OCI-LY7 (cell line): Measurements from ENCODE around the gene STARD9. TPM values are rescaled to one million over a fixed set of nuclear protein-coding genes. Genes with fewer than 3 reads are reported as not detected.

Experiments used
- BruUV-seq: library from RNA; stranded (reverse); fragments of 400-500 nt; replicated peaks from 2 replicates; lab custom pipeline; 2021; lab: Mats Ljungman, UMichigan
- CTCF ChIA-PET: fragments of 300-600 bp; sonication (Branson Sonifier 250); formaldehyde crosslinking; loops from one replicate; lab custom pipeline; 2022; ENCODE audit warnings: antibody characterized with exemption; ENCODE audit not compliant: unreplicated experiment; lab: Charles Lee
- POLR2A ChIA-PET: fragments of 300-600 bp; sonication (Branson Sonifier 250); formaldehyde crosslinking; loops from one replicate; lab custom pipeline; 2022; ENCODE audit warnings: antibody characterized with exemption; lab: Charles Lee
- DNase-seq: peaks from one replicate; pipeline ENCODE4 v3.0.0-alpha.2; 2015; ENCODE audit warnings: low spot score
- H2AFZ ChIP-seq: fragments of 200-600 bp; sonication (generic), shearing (Covaris generic); 2 replicates; pipeline ENCODE4 v1.6.1; 2014; ENCODE audit warnings: mild to moderate bottlenecking, antibody characterized with exemption, low read length, moderate library complexity
- H3K27ac ChIP-seq: fragments of 200-600 bp; sonication (generic); 2 replicates; pipeline ENCODE4 v1.5.1; 2014; ENCODE audit warnings: mixed run types, low read depth, mild to moderate bottlenecking, moderate library complexity, low read length, inconsistent platforms; ENCODE audit not compliant: poor library complexity, severe bottlenecking
- H3K36me3 ChIP-seq: fragments of 200-600 bp; sonication (generic); 2 replicates; pipeline ENCODE4 v1.6.1; 2014; ENCODE audit warnings: mild to moderate bottlenecking, antibody characterized with exemption, low read length, moderate library complexity, mixed read lengths; ENCODE audit not compliant: insufficient read depth
- H3K4me1 ChIP-seq: fragments of 200-600 bp; sonication (generic); 2 replicates; pipeline ENCODE4 v1.5.1; 2014; ENCODE audit warnings: mild to moderate bottlenecking, low read length; ENCODE audit not compliant: insufficient read depth, poor library complexity, severe bottlenecking
- H3K4me2 ChIP-seq: fragments of 200-600 bp; sonication (generic); 2 replicates; pipeline ENCODE4 v1.6.1; 2014; ENCODE audit warnings: mild to moderate bottlenecking, low read length
- H3K4me3 ChIP-seq: fragments of 200-600 bp; sonication (generic); 2 replicates; pipeline ENCODE4 v1.5.1; 2014; ENCODE audit warnings: mild to moderate bottlenecking, low read depth, low read length; ENCODE audit not compliant: poor library complexity, severe bottlenecking
- H3K79me2 ChIP-seq: fragments of 200-600 bp; sonication (generic); 2 replicates; pipeline ENCODE4 v1.6.1; 2016; ENCODE audit warnings: low read depth, mild to moderate bottlenecking, low read length, moderate library complexity, mixed read lengths; ENCODE audit not compliant: insufficient read depth
- H3K9me2 ChIP-seq: fragments of 200-600 bp; sonication (generic); 2 replicates; pipeline ENCODE4 v1.6.1; 2016; ENCODE audit warnings: mild to moderate bottlenecking, low read length, mixed read lengths; ENCODE audit not compliant: insufficient read depth
- H3K9me3 ChIP-seq: fragments of 200-600 bp; sonication (generic); 2 replicates; pipeline ENCODE4 v1.6.1; 2014; ENCODE audit warnings: mild to moderate bottlenecking, mixed run types, low read length, mixed read lengths
- H4K20me1 ChIP-seq: fragments of 200-600 bp; sonication (generic); 2 replicates; pipeline ENCODE4 v1.6.1; 2014; ENCODE audit warnings: mild to moderate bottlenecking, antibody characterized with exemption, low read length, moderate library complexity, mixed read lengths; ENCODE audit not compliant: insufficient read depth
- EZH2phosphoT487 ChIP-seq: fragments of 200-600 bp; sonication (generic); IDR thresholded peaks from 2 replicates; pipeline ENCODE4 v1.6.1; 2018; ENCODE audit warnings: low read depth, borderline replicate concordance, mild to moderate bottlenecking, mixed run types, antibody characterized with exemption, low read length, moderate library complexity, mixed read lengths
- intact Hi-C: fragments of 100-400 bp; cut with micrococcal nuclease; formaldehyde crosslinking; loops from one replicate; pipeline ENCODE4 v1.10.0; 2022; ENCODE audit not compliant: unreplicated experiment
- total RNA-seq, 2 experiments: library from RNA; depleted of rRNA in 1 of 2; stranded (reverse); fragments of >200 nt in 1 of 2; shearing (Covaris generic) in 1 of 2; gene quantifications; 2 replicates each; pipeline ENCODE4 v1.2.3, GENCODE V29; 2014 to 2022
- TF ChIP-seq, protein P1 (sequence below): fragments of 200-600 bp; sonication (generic); conservative IDR thresholded peaks from 2 replicates; pipeline ENCODE4 v1.5.1; 2014; ENCODE audit warnings: mild to moderate bottlenecking, antibody characterized with exemption, low read length, moderate library complexity, mixed read lengths

STARD9 gene
- total RNA-seq, 2 experiments from 2014 or later = 8.9 to 15.3 TPM

DNA sequence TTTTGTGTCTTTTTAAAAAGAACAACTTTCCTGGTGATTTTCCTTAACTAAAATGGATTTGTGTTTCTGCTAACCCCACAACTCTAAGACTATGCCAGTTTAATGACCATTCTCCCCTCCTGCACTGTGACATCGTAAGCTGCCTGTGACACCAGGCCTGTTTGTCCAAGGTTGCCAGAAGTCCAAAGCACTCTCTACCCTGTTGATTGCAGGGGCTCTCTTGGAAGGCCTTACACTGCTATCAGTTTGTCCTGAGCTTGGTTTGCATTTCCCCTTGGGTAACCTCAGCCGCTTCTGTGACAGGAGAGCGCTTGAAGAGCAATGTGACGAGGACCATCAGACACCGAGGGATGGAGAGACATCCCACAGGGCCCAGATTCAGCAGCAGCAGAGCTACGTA lies 105.7 kb downstream of the STARD9 start:
- Histone ChIP-seq H3K4me2 (no peak overlapping the region), H3K27ac (no peak overlapping the region), H3K4me1 (no peaks in the 10 kb centered on the region), H2AFZ (no peak overlapping the region), H4K20me1 (no peaks in the 10 kb centered on the region), H3K79me2 (no peaks in the 10 kb centered on the region), H3K36me3 (peaks cover 24% of the 10 kb centered on the region), H3K9me2 (no peaks in the 10 kb centered on the region), H3K4me3 (no peak overlapping the region), H3K9me3 (no peaks in the 10 kb centered on the region)
- intact Hi-C loops = no loop called here
- ChIA-PET POLR2A (interaction anchor here (1.3 kb wide), 1 partner anchor 11 kb away, joined by 3 read pairs; no protein-coding TSS in a partner anchor), CTCF (no interaction called here)
- DNase-seq = no peak
- BruUV-seq = no TSS peak
- no peak for TF ChIP-seq EZH2phosphoT487
- TF ChIP-seq, protein P1, sequence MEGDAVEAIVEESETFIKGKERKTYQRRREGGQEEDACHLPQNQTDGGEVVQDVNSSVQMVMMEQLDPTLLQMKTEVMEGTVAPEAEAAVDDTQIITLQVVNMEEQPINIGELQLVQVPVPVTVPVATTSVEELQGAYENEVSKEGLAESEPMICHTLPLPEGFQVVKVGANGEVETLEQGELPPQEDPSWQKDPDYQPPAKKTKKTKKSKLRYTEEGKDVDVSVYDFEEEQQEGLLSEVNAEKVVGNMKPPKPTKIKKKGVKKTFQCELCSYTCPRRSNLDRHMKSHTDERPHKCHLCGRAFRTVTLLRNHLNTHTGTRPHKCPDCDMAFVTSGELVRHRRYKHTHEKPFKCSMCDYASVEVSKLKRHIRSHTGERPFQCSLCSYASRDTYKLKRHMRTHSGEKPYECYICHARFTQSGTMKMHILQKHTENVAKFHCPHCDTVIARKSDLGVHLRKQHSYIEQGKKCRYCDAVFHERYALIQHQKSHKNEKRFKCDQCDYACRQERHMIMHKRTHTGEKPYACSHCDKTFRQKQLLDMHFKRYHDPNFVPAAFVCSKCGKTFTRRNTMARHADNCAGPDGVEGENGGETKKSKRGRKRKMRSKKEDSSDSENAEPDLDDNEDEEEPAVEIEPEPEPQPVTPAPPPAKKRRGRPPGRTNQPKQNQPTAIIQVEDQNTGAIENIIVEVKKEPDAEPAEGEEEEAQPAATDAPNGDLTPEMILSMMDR = no peak

DNA sequence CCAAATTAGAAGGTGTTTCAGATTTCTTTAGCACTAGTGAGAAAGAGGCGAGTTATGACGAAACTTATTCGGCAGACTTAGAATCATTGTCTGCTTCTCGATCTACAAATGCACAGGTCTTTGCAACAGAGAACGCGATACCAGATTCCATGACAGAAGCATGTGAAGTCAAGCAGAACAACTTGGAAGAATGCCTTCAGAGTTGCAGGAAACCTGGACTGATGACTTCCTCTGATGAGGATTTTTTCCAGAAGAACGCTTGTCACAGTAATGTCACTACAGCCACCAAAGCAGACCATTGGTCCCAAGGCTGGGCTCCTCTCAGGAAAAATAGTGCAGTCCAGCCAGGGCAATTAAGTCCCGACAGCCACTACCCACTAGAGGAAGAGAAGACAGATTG lies 110.9 kb downstream of the STARD9 start:
- Histone ChIP-seq H3K4me1 (no peaks in the 10 kb centered on the region), H3K4me3 (no peak overlapping the region), H3K9me3 (no peaks in the 10 kb centered on the region), H3K27ac (no peak overlapping the region), H3K79me2 (no peaks in the 10 kb centered on the region), H3K4me2 (no peak overlapping the region), H3K36me3 (peaks cover 29% of the 10 kb centered on the region), H3K9me2 (no peaks in the 10 kb centered on the region), H4K20me1 (no peaks in the 10 kb centered on the region), H2AFZ (no peak overlapping the region)
- ChIA-PET POLR2A (no interaction called here), CTCF (no interaction called here)
- BruUV-seq = no TSS peak
- intact Hi-C loops = no loop called here
- no peak for TF ChIP-seq EZH2phosphoT487
- DNase-seq = no peak

DNA sequence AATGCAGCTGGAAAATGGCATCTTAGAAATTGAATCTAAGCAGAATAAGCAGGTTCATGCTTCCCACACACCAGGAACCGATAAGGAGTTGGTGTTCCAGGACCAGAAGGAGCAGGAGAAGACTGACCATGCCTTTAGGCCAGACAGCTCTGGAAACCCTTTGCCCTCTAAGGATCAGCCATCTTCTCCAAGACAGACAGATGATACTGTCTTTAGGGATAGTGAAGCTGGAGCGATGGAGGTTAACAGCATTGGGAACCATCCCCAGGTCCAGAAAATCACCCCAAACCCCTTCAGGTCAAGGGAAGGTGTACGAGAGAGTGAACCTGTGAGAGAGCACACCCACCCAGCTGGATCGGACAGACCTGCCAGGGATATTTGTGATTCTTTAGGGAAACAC lies 112.3 kb downstream of the STARD9 start:
- TF ChIP-seq, protein P1 = no peak
- TF ChIP-seq EZH2phosphoT487 = no peak
- ChIA-PET CTCF (no interaction called here), POLR2A (interaction anchor here (0.5 kb wide), 1 partner anchor 139 kb away, joined by 4 read pairs; the partner anchor contains the start of gene HAUS2)
- Histone ChIP-seq H3K9me2 (no peaks in the 10 kb centered on the region), H2AFZ (no peak overlapping the region), H3K36me3 (peaks cover 26% of the 10 kb centered on the region), H3K4me3 (no peak overlapping the region), H4K20me1 (no peaks in the 10 kb centered on the region), H3K27ac (no peak overlapping the region), H3K9me3 (no peaks in the 10 kb centered on the region), H3K4me2 (no peak overlapping the region), H3K4me1 (no peaks in the 10 kb centered on the region), H3K79me2 (no peaks in the 10 kb centered on the region)
- no peak for DNase-seq
- no TSS peak for BruUV-seq
- intact Hi-C loops = no loop called here
